LoVo (cell line): ENCODE measurements around the gene COL5A3.
"Not testable (repeated sequence)": the region's sequence is repeated elsewhere in the genome, so short reads cannot be mapped to it uniquely, and the experiment has no call there.

ENCODE experiments used
- DNase-seq: peaks from one replicate; pipeline ENCODE4 v3.0.0-alpha.2; 2016; ENCODE audit warnings: low spot score

COL5A3 gene

DNA sequence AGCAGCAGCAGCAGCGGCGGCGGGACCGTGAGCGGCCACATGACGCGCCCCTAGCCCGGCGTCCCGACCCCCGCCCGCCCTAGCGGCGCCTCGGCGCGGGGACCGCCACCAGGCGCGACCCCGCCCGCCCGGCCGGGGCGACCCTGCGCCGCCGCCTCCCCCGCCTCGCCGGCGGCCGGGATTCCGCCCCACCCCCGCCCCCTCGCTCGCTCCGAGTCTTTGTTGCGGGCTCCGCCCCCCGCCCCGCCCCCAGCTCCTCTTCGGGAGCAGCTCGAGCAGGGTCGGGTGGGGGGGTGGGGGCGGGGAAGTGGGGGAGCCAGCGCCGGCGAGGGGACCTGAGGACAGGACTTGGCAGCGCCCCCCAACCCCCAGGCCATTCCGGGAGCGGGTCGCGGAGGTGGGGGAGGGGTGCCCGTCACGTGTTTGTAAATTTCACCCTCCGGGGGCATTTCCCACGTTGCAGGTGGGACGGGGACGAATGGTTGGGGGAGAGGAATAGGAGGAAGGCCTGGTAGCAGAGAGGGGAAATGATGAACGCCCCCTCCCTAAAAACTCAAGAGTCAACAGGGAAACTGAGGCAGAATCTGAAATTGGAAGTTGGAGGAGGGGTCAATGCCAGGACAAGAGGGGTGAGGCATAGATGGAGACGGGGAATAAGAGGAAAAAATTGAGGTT, 73.8 kb downstream of the COL5A3 start, which contains the start of gene OLFM2:
OLFM2 (minus strand) TSS at position 190 of the 675 bp plus-strand sequence; CDS start at position 41, 149 bp downstream.
- peak; percentile 40 for DNase-seq

GRCh38 chr19:9935506-9936325, 74.6 kb downstream of the COL5A3 start:
- no peak for DNase-seq

DNA sequence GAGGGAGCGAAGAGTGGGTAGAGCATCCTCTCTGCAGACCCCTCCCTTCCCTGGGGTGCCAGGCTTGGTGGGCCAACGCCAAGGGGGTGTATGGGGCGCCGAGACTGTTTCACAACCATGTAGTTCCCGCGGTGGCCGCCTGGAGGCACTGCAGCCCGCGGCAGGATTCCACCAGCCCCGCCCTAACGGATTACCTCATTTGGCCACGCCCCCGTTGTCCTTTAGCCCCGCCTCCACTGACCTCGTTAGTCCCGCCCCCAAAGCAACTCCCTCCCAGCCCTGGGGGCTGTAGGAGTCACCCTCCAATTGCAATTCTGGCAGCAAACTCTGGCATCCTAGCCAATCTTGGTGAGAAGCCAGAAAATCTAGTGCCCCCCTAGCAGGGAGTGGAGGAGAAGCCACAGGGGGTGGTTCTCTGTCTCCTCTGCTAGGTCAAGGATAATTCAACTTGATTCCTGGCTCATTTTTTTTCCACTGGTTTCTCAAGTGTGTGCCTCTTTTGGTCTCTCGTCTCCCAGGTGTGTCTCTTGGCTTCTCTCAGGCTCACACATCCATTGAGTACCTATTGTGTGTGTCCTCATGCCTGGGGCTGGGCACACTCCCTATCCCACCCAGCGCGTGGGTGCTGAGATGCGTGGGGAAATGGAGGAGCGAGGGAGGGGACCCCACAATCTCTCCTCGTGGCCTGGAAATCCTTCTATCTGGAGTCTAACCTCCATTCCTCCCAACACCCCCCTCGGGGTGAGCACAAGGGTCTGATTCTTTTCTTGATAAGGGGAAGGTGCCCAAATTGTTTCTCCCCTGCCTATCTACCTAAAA, 76.0 kb downstream of the COL5A3 start:
- DNase-seq, result peak; percentile 66

- no peak for DNase-seq
Observed at GRCh38 chr19:9932835-9933234, 77.5 kb downstream of the COL5A3 start.

GRCh38 chr19:9931629-9932028, 78.7 kb downstream of the COL5A3 start:
- no peak for DNase-seq

DNA sequence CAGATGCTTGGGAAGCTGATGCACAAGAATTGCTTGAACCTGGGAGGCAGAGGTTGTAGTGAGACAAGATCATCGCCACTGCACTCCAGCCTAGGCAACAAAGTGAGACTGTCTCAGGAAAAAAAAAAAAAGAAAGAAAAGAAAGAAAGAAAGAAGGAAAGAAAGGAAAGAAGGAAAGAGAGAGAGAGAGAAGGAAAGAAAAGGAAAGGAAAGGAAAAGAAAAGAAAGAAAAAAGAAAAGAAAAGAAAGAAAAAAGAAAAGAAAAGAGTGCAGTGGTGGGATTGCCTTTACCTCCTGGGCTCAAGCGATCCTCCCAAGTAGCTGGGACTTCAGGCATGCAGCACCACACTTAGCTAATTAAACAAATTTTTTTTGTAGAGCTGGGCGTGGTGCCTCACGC, 86.9 kb downstream of the COL5A3 start:
- DNase-seq, result no peak

- DNase-seq, result not testable (repeated sequence)
Observed at GRCh38 chr19:9922782-9923379, 87.4 kb downstream of the COL5A3 start.

- no peak for DNase-seq
Observed at GRCh38 chr19:9917321-9917720, 93.0 kb downstream of the COL5A3 start.

GRCh38 chr19:9916719-9917118, 93.6 kb downstream of the COL5A3 start:
- DNase-seq, result no peak

GRCh38 chr19:9914315-9915207, 95.7 kb downstream of the COL5A3 start:
- peak; percentile 88 for DNase-seq

- DNase-seq, result no peak
Observed at GRCh38 chr19:9914001-9914314, 96.3 kb downstream of the COL5A3 start.

GRCh38 chr19:9913237-9914000, 96.9 kb downstream of the COL5A3 start:
- DNase-seq, result no peak

DNA sequence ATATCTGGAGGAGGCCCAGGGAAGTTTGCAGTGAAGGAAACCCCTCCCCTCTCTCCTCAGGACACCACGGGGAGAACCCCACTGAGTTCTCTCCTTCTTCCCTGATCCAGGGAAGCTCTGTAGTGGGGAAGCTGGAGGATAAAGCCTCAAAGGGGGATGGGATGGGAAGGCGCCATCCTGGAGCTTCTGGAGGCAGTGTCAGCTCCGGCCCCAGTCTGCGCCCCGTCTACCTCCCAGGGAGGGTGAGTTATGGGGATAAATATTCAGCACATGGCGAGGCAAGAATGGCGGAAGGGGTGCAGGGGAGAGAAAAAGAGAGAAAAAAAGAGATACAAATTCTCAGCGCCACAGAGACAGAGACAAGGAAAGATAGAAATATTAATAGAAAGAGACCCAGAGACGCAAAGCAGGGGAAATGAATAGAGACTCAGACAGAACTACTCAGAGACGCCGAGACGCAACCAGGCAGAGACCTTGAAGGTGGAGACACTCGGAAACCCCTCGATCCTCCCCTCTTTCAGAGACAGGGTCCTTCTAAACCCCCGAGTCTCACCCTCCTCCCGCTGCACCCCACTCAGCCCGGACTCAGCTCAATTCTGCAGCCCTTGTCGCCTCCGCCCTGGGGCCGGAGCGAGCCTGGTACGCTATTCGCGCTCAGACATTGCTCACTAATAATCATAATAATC, 97.6 kb downstream of the COL5A3 start:
- DNase-seq, result no peak

- no peak for DNase-seq
Observed at GRCh38 chr19:9911524-9912185, 98.6 kb downstream of the COL5A3 start.

- no peak for DNase-seq
Observed at GRCh38 chr19:9910625-9911024, 99.7 kb downstream of the COL5A3 start.
